HCT116 (cell line): Measurements from ENCODE around the gene GMDS. TPM values are rescaled to one million over a fixed set of nuclear protein-coding genes. Genes with fewer than 3 reads are reported as not detected.

Experiments used
- ATAC-seq: fragments of 200-7000 bp; cut with Tn5 transposase; 2 replicates; pipeline ENCODE4 v1.9.1; 2020; ENCODE audit warnings: mild to moderate bottlenecking, moderate library complexity
- BruUV-seq: library from RNA; stranded (reverse); fragments of 400-500 nt; replicated peaks from 2 replicates; lab custom pipeline; 2021; lab: Mats Ljungman, UMichigan
- CTCF ChIA-PET: fragments of 300-600 bp; sonication (Branson Sonifier 250); formaldehyde crosslinking; loops from one replicate; lab custom pipeline; 2021; ENCODE audit warnings: antibody characterized with exemption; lab: Charles Lee
- POLR2A ChIA-PET: fragments of 300-600, 350-600 bp; sonication (Branson Sonifier 250); formaldehyde crosslinking; loops from one replicate; lab custom pipeline; 2021; ENCODE audit warnings: antibody characterized with exemption; lab: Charles Lee
- RAD21 ChIA-PET, 2 experiments: fragments of 300-600 bp; sonication (Branson Sonifier 250); formaldehyde crosslinking; loops; one replicate each; lab custom pipeline; 2023; ENCODE audit warnings: low total read pairs in 2 of 2; ENCODE audit not compliant: uncharacterized antibody in 2 of 2, unreplicated experiment in 2 of 2, low non-redundant PET in 1 of 2; lab: Charles Lee
- DNase-seq: peaks from one replicate; pipeline ENCODE4 v3.0.0-alpha.2; 2010; ENCODE audit warnings: low read depth, low spot score
- H2AFZ ChIP-seq: fragments of 200-600 bp; shearing (Covaris generic), sonication (generic); 2 replicates; pipeline ENCODE4 v1.6.1; 2017; ENCODE audit warnings: low read depth, mixed run types, mixed read lengths, antibody characterized with exemption, low read length; ENCODE audit not compliant: poor library complexity, severe bottlenecking
- H3K27ac ChIP-seq: 2 replicates; pipeline ENCODE4 v1.5.1; 2012; ENCODE audit warnings: low read depth, low read length
- H3K27me3 ChIP-seq: fragments of 200-600 bp; sonication (generic); 2 replicates; pipeline ENCODE4 v1.6.1; 2016; ENCODE audit warnings: mixed run types, low read length, mixed read lengths; ENCODE audit not compliant: insufficient read depth
- H3K36me3 ChIP-seq, 2 experiments: fragments of 200-500 bp in 1 of 2; fragments of 200-600 bp in 1 of 2; sonication (Bioruptor generic) in 1 of 2; sonication (generic) in 1 of 2; 2 replicates each; pipeline versions ENCODE4 v1.5.1 to v1.6.1; 2014 to 2016; ENCODE audit warnings: low read length in 2 of 2, inconsistent platforms in 1 of 2, mixed read lengths in 1 of 2, mixed run types in 1 of 2; ENCODE audit not compliant: insufficient read depth in 2 of 2, control insufficient read depth in 1 of 2
- H3K4me1 ChIP-seq, 2 experiments: fragments of 200-600 bp in 1 of 2; sonication (generic) in 1 of 2; 2 replicates each; pipeline versions ENCODE4 v1.5.1 to v1.6.1; 2012 to 2017; ENCODE audit warnings: low read length in 2 of 2, inconsistent platforms in 1 of 2, mild to moderate bottlenecking in 1 of 2, mixed read lengths in 1 of 2, mixed run types in 1 of 2, moderate library complexity in 1 of 2; ENCODE audit not compliant: insufficient read depth in 2 of 2, control insufficient read depth in 1 of 2
- H3K4me2 ChIP-seq: fragments of 200-600 bp; sonication (generic); 2 replicates; pipeline ENCODE4 v1.6.1; 2017; ENCODE audit warnings: mixed run types, low read length, mixed read lengths
- H3K4me3 ChIP-seq, 2 experiments: fragments of 200-600 bp in 1 of 2; sonication (generic) in 1 of 2; replicated peaks in 1 of 2; 2 replicates each; pipeline ENCODE4 v1.5.1; 2011 to 2016; ENCODE audit warnings: low read length in 2 of 2, control low read depth in 1 of 2, low read depth in 1 of 2, mild to moderate bottlenecking in 1 of 2, mixed read lengths in 1 of 2, mixed run types in 1 of 2
- H3K79me2 ChIP-seq: fragments of 200-600 bp; sonication (generic); 2 replicates; pipeline ENCODE4 v1.6.1; 2017; ENCODE audit warnings: mild to moderate bottlenecking, mixed run types, low read length, moderate library complexity, mixed read lengths; ENCODE audit not compliant: insufficient read depth
- H3K9ac ChIP-seq: fragments of 200-600 bp; sonication (generic); 2 replicates; pipeline ENCODE4 v1.6.1; 2016; ENCODE audit warnings: low read length, mixed read lengths
- H3K9me2 ChIP-seq: fragments of 200-600 bp; sonication (generic), shearing (Covaris generic); 2 replicates; pipeline ENCODE4 v1.6.1; 2017; ENCODE audit warnings: mixed run types, mild to moderate bottlenecking, moderate library complexity; ENCODE audit not compliant: insufficient read depth
- H3K9me3 ChIP-seq, 2 experiments: fragments of 200-500 bp in 1 of 2; fragments of 200-600 bp in 1 of 2; sonication (Bioruptor generic) in 1 of 2; sonication (generic) in 1 of 2; 2 replicates each; pipeline ENCODE4 v1.6.1; 2014 to 2017; ENCODE audit warnings: low read length in 2 of 2, mixed read lengths in 2 of 2, inconsistent platforms in 1 of 2, low read depth in 1 of 2, mild to moderate bottlenecking in 1 of 2, mixed run types in 1 of 2, moderate library complexity in 1 of 2; ENCODE audit not compliant: control insufficient read depth in 1 of 2, insufficient read depth in 1 of 2
- H4K20me1 ChIP-seq: fragments of 200-600 bp; sonication (generic), shearing (Covaris generic); 2 replicates; pipeline ENCODE4 v1.6.1; 2017; ENCODE audit warnings: mixed run types, mild to moderate bottlenecking, moderate library complexity; ENCODE audit not compliant: insufficient read depth
- ELF1 ChIP-seq: IDR thresholded peaks from 2 replicates; pipeline ENCODE4 v1.6.1; 2012; ENCODE audit warnings: low read depth, borderline replicate concordance
- EZH2 ChIP-seq: fragments of 200-600 bp; sonication (generic); IDR thresholded peaks from 2 replicates; pipeline ENCODE4 v1.6.1; 2017; ENCODE audit warnings: antibody characterized with exemption, mixed run types
- EZH2phosphoT487 ChIP-seq: fragments of 200-600 bp; IDR thresholded peaks from 2 replicates; pipeline ENCODE4 v1.6.1; 2018; ENCODE audit warnings: antibody characterized with exemption, borderline replicate concordance
- JUND ChIP-seq: IDR thresholded peaks from 2 replicates; pipeline ENCODE4 v1.6.1; 2012
- POLR2A ChIP-seq: IDR thresholded peaks from 2 replicates; pipeline ENCODE4 v1.7.0; 2011; ENCODE audit warnings: borderline replicate concordance; ENCODE audit not compliant: insufficient read depth, insufficient read length; ENCODE audit errors: extremely low read depth
- SIN3A ChIP-seq: IDR thresholded peaks from 2 replicates; pipeline ENCODE4 v1.6.1; 2012; ENCODE audit warnings: low read depth
- SP1 ChIP-seq: IDR thresholded peaks from 2 replicates; pipeline ENCODE4 v1.6.1; 2012; ENCODE audit warnings: low read depth
- SRF ChIP-seq: IDR thresholded peaks from 2 replicates; pipeline ENCODE4 v1.6.1; 2012; ENCODE audit warnings: low read depth
- ZFX ChIP-seq: fragments of 450-650 bp; IDR thresholded peaks from 2 replicates; pipeline ENCODE4 v1.6.1; 2017
- intact Hi-C: fragments of 100-400 bp; cut with micrococcal nuclease; formaldehyde crosslinking; loops from 2 replicates; pipeline ENCODE4 v1.10.0; 2022
- total RNA-seq: library from RNA; stranded (reverse); gene quantifications from one replicate; pipeline ENCODE4 v1.2.1, GENCODE V29; 2021; ENCODE audit not compliant: unreplicated experiment
- TF ChIP-seq, protein P1 (sequence below): IDR thresholded peaks from 2 replicates; pipeline ENCODE4 v1.6.1; 2012
- TF ChIP-seq, protein P2 (sequence below): IDR thresholded peaks from 2 replicates; pipeline ENCODE4 v1.6.1; 2012
- TF ChIP-seq, protein P3 (sequence below): IDR thresholded peaks from 2 replicates; pipeline ENCODE4 v1.6.1; 2011; ENCODE audit warnings: mild to moderate bottlenecking, low read length, moderate library complexity; ENCODE audit not compliant: insufficient replicate concordance; ENCODE audit errors: extremely low read depth
- TF ChIP-seq, protein P4 (sequence below): IDR thresholded peaks from 2 replicates; pipeline ENCODE4 v1.6.1; 2012; ENCODE audit warnings: low read depth

The GMDS gene
- total RNA-seq, 1 experiment from 2014 or later = 34.4 TPM

DNA sequence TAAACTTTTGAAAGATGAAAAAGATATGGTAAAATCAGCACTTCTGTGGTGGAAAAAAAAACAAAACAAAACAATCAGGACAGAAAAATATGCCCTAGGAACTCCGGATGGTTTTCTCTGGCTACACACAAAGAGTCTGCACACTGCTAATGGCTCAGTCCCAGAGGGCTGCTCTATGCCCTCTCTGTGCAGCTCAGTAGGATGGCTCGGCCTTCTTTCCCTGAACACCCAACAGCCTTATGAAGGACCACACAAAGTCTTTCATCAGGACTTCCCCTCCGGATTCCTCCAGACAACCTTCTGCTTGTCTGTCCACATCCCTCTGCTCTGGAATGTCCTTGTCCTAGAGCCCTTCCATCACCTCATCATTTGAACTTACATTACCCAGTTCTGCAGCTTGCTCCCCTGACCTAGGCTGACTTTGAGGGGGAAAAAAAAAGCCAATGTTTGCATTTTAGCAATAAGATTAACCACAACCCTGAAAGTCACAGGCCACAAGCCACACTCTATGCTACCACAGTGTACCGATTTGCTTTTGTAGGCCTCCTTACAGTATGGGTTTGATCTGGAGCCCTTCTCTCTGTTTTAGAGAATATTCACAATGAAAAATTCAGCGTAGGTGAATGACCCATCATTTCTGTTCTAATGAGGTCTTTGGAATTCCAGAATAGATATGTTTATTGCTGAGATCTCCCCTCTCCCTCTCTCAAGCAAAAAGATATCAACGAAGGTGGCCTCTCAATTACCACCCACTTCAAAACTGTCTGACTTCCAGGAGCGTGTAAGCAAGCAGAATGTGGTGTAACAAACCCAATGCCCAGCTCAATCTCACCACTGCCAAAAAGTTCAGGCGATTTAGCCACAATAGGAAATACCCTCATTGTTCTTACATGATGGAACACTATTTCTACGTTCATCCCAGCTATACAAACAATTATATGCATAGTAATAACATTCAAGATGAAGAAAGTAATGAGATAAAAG is 164.0 kb downstream of the GMDS start:
- ATAC-seq = no peak
- CTCF ChIA-PET = no interaction called here
- BruUV-seq = no TSS peak

More for the DNA sequence above, 164.0 kb downstream of the GMDS start:
- H3K9ac ChIP-seq = no peak overlapping the region
- no peaks in the 10 kb centered on the region; a peak in 1 of 4 replicates for H3K4me1 ChIP-seq
- H2AFZ ChIP-seq = no peak overlapping the region
- no peaks in the 10 kb centered on the region for H3K9me3 ChIP-seq
- H3K27ac ChIP-seq = no peak overlapping the region
- no peak overlapping the region for H3K4me3 ChIP-seq
- POLR2A ChIA-PET = no interaction called here
- intact Hi-C loops = no loop called here
- no peak for TF ChIP-seq SIN3A
- TF ChIP-seq ZFX = no peak
- TF ChIP-seq, protein P1, sequence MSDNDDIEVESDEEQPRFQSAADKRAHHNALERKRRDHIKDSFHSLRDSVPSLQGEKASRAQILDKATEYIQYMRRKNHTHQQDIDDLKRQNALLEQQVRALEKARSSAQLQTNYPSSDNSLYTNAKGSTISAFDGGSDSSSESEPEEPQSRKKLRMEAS = no peak
- TF ChIP-seq SRF = no peak
- TF ChIP-seq, protein P2, sequence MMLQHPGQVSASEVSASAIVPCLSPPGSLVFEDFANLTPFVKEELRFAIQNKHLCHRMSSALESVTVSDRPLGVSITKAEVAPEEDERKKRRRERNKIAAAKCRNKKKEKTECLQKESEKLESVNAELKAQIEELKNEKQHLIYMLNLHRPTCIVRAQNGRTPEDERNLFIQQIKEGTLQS = no peak
- no peak for TF ChIP-seq JUND
- no peak for TF ChIP-seq POLR2A
- TF ChIP-seq, protein P3, sequence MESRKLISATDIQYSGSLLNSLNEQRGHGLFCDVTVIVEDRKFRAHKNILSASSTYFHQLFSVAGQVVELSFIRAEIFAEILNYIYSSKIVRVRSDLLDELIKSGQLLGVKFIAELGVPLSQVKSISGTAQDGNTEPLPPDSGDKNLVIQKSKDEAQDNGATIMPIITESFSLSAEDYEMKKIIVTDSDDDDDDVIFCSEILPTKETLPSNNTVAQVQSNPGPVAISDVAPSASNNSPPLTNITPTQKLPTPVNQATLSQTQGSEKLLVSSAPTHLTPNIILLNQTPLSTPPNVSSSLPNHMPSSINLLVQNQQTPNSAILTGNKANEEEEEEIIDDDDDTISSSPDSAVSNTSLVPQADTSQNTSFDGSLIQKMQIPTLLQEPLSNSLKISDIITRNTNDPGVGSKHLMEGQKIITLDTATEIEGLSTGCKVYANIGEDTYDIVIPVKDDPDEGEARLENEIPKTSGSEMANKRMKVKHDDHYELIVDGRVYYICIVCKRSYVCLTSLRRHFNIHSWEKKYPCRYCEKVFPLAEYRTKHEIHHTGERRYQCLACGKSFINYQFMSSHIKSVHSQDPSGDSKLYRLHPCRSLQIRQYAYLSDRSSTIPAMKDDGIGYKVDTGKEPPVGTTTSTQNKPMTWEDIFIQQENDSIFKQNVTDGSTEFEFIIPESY = no peak
- no peak for TF ChIP-seq EZH2phosphoT487
- TF ChIP-seq ELF1 = no peak
- no peak for TF ChIP-seq EZH2
- TF ChIP-seq SP1 = no peak
- TF ChIP-seq, protein P4, sequence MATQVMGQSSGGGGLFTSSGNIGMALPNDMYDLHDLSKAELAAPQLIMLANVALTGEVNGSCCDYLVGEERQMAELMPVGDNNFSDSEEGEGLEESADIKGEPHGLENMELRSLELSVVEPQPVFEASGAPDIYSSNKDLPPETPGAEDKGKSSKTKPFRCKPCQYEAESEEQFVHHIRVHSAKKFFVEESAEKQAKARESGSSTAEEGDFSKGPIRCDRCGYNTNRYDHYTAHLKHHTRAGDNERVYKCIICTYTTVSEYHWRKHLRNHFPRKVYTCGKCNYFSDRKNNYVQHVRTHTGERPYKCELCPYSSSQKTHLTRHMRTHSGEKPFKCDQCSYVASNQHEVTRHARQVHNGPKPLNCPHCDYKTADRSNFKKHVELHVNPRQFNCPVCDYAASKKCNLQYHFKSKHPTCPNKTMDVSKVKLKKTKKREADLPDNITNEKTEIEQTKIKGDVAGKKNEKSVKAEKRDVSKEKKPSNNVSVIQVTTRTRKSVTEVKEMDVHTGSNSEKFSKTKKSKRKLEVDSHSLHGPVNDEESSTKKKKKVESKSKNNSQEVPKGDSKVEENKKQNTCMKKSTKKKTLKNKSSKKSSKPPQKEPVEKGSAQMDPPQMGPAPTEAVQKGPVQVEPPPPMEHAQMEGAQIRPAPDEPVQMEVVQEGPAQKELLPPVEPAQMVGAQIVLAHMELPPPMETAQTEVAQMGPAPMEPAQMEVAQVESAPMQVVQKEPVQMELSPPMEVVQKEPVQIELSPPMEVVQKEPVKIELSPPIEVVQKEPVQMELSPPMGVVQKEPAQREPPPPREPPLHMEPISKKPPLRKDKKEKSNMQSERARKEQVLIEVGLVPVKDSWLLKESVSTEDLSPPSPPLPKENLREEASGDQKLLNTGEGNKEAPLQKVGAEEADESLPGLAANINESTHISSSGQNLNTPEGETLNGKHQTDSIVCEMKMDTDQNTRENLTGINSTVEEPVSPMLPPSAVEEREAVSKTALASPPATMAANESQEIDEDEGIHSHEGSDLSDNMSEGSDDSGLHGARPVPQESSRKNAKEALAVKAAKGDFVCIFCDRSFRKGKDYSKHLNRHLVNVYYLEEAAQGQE = no peak
- TF ChIP-seq, all 23 proteins: peak for 0
- Histone ChIP-seq H3K36me3 (no peaks in the 10 kb centered on the region), H3K9me2 (no peaks in the 10 kb centered on the region), H3K4me2 (no peak overlapping the region), H3K27me3 (no peaks in the 10 kb centered on the region), H3K79me2 (no peaks in the 10 kb centered on the region), H4K20me1 (no peaks in the 10 kb centered on the region)
- no peak for DNase-seq
- RAD21 ChIA-PET = no interaction called here
